DOHH2 (cell line): Measurements from ENCODE around the gene SEC23IP.

Source experiments
- H3F3A ChIP-seq: fragments of 200-600 bp; sonication (generic), shearing (Covaris generic); 2 replicates; pipeline ENCODE4 v1.6.0; 2016; ENCODE audit warnings: antibody characterized with exemption, mild to moderate bottlenecking; ENCODE audit not compliant: control insufficient read depth, insufficient read depth
- H3K27ac ChIP-seq: fragments of 200-600 bp; sonication (generic); 2 replicates; pipeline ENCODE4 v1.5.1; 2014; ENCODE audit warnings: low read depth, mild to moderate bottlenecking, low read length, moderate library complexity
- H3K27me3 ChIP-seq: fragments of 200-600 bp; sonication (generic); 2 replicates; pipeline ENCODE4 v1.6.1; 2014; ENCODE audit warnings: mild to moderate bottlenecking, low read length, mixed read lengths; ENCODE audit not compliant: control insufficient read depth
- H3K36me3 ChIP-seq: fragments of 200-600 bp; sonication (generic); 2 replicates; pipeline ENCODE4 v1.6.1; 2014; ENCODE audit warnings: mild to moderate bottlenecking, low read length, moderate library complexity, mixed read lengths; ENCODE audit not compliant: control insufficient read depth
- H3K4me1 ChIP-seq: fragments of 200-600 bp; sonication (generic); 2 replicates; pipeline ENCODE4 v1.6.1; 2014; ENCODE audit warnings: mild to moderate bottlenecking, low read length, mixed read lengths; ENCODE audit not compliant: control insufficient read depth
- H3K4me2 ChIP-seq: fragments of 200-600 bp; sonication (generic); 2 replicates; pipeline ENCODE4 v1.6.0; 2014; ENCODE audit warnings: mild to moderate bottlenecking, low read length, moderate library complexity
- H3K4me3 ChIP-seq: fragments of 200-600 bp; sonication (generic); 2 replicates; pipeline ENCODE4 v1.5.1; 2014; ENCODE audit warnings: mild to moderate bottlenecking, low read length, mixed read lengths
- H3K79me2 ChIP-seq: fragments of 200-600 bp; sonication (generic); 2 replicates; pipeline ENCODE4 v1.6.1; 2014; ENCODE audit warnings: mild to moderate bottlenecking, low read length, mixed read lengths; ENCODE audit not compliant: control insufficient read depth
- H3K9me2 ChIP-seq: fragments of 200-600 bp; sonication (generic); replicated peaks from 2 replicates; pipeline ENCODE4 v1.6.1; 2014; ENCODE audit warnings: mild to moderate bottlenecking, low read length, mixed read lengths; ENCODE audit not compliant: control insufficient read depth
- H3K9me3 ChIP-seq: fragments of 200-600 bp; sonication (generic); 2 replicates; pipeline ENCODE4 v1.6.1; 2014; ENCODE audit warnings: antibody characterized with exemption, low read length, mixed read lengths; ENCODE audit not compliant: control insufficient read depth, insufficient read depth
- H4K20me1 ChIP-seq: fragments of 200-600 bp; sonication (generic); 2 replicates; pipeline ENCODE4 v1.6.0; 2014; ENCODE audit warnings: low read depth, mild to moderate bottlenecking, antibody characterized with exemption, low read length, moderate library complexity; ENCODE audit not compliant: control insufficient read depth, insufficient read depth
- EZH2phosphoT487 ChIP-seq: fragments of 200-600 bp; sonication (generic); IDR thresholded peaks from 2 replicates; pipeline ENCODE4 v1.6.1; 2017; ENCODE audit warnings: borderline replicate concordance, mild to moderate bottlenecking, antibody characterized with exemption, low read length, moderate library complexity, mixed read lengths
- TF ChIP-seq, protein P1 (sequence below): fragments of 200-600 bp; sonication (generic); IDR thresholded peaks from one replicate; pipeline ENCODE4 v1.5.1; 2014; ENCODE audit warnings: antibody characterized with exemption, mild to moderate bottlenecking, low read depth, low read length; ENCODE audit not compliant: poor library complexity, severe bottlenecking

SEC23IP gene

DNA sequence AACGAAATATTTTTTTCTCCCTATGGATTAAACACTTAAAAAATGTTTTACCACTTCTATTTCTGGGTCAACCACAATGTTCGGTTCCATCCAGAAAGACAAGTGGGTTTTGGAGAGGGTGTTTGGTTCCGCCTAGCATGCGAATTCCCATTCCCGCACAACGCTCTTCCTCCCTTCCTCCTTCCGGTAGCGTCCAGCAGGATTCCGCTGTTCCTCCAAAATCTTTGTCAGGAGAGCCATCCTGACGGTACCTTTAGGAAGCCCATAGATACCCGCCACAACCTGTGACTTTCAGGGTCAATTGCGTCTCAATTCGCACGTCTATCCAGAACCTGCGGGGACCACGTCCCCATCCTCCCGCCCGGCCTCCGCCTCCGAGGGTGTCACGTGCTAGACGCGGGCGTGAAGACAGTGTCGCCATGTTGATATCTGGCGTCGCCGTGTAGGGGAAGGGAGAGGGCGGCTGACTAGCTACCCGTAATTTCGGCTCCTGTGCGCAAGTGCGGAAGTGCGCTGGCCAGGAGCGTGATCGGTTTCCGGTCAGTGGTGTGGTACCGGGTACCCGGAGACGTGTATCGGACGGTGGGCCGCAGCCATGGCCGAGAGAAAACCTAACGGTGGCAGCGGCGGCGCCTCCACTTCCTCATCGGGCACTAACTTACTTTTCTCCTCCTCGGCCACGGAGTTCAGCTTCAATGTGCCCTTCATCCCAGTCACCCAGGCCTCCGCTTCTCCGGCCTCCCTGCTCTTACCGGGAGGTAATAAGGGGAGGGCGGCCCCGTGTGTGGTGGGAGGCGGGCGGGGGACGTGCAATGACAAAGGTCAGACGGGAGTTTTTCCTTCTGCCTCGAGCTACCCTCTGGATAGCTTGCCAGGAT lies at the start of gene SEC23IP:
Gene SEC23IP (plus strand): TSS at position 543 of the 878 bp plus-strand sequence. CDS start 53 bp downstream, at position 596.
- H4K20me1 ChIP-seq, result no peaks in the 10 kb centered on the region
- H3K36me3 ChIP-seq, result peaks cover 27% of the 10 kb centered on the region
- peak within 1 kb of the TSS; percentile 47 for H3K27ac ChIP-seq
- TF ChIP-seq EZH2phosphoT487, result no peak
- TF ChIP-seq, protein P1, sequence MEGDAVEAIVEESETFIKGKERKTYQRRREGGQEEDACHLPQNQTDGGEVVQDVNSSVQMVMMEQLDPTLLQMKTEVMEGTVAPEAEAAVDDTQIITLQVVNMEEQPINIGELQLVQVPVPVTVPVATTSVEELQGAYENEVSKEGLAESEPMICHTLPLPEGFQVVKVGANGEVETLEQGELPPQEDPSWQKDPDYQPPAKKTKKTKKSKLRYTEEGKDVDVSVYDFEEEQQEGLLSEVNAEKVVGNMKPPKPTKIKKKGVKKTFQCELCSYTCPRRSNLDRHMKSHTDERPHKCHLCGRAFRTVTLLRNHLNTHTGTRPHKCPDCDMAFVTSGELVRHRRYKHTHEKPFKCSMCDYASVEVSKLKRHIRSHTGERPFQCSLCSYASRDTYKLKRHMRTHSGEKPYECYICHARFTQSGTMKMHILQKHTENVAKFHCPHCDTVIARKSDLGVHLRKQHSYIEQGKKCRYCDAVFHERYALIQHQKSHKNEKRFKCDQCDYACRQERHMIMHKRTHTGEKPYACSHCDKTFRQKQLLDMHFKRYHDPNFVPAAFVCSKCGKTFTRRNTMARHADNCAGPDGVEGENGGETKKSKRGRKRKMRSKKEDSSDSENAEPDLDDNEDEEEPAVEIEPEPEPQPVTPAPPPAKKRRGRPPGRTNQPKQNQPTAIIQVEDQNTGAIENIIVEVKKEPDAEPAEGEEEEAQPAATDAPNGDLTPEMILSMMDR, result no peak
- H3K4me3 ChIP-seq, result peak within 1 kb of the TSS; percentile 97
- peaks cover 60% of the 10 kb centered on the region for H3K79me2 ChIP-seq
- H3K27me3 ChIP-seq, result no peaks in the 10 kb centered on the region
- peak within 1 kb of the TSS; percentile 85 for H3K4me2 ChIP-seq
- peaks cover 8% of the 10 kb centered on the region; the same call in 1 of the 2 replicates for H3K9me3 ChIP-seq
- H3K4me1 ChIP-seq, result peaks cover 28% of the 10 kb centered on the region
- no peaks in the 10 kb centered on the region for H3K9me2 ChIP-seq
- peaks cover 5% of the 10 kb centered on the region for H3F3A ChIP-seq

DNA sequence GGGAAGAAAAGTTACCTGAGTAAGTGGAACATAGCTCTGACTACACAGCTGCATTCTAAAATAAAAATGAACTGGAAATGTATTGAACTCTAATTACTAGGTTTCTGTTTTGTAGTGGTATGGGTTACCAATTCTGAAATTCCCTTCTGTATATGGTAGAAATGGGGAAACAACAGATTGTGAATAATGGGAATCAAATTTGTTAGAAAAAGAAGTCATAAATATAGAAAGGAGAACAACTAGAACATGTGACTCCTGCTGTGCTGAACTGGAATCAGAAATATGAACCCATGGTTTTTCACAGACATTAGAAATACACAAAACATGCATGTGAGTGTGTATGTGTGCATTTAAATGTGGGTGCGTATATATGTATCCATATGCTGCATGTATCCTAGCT lies 46.9 kb upstream of the SEC23IP start:
- Histone ChIP-seq H3F3A (0 out of 2 replicates have a peak, but pooled peaks cover 3% of the 10 kb centered on the region), H3K27me3 (no peaks in the 10 kb centered on the region), H3K9me3 (no peaks in the 10 kb centered on the region), H3K4me1 (no peaks in the 10 kb centered on the region), H3K4me3 (no peak overlapping the region), H3K9me2 (no peaks in the 10 kb centered on the region), H4K20me1 (no peaks in the 10 kb centered on the region), H3K4me2 (no peak overlapping the region), H3K27ac (no peak overlapping the region), H3K36me3 (peaks cover 93% of the 10 kb centered on the region), H3K79me2 (0 out of 2 replicates have a peak, but pooled peaks cover 3% of the 10 kb centered on the region)
- TF ChIP-seq, protein P1, result no peak
- no peak for TF ChIP-seq EZH2phosphoT487

DNA sequence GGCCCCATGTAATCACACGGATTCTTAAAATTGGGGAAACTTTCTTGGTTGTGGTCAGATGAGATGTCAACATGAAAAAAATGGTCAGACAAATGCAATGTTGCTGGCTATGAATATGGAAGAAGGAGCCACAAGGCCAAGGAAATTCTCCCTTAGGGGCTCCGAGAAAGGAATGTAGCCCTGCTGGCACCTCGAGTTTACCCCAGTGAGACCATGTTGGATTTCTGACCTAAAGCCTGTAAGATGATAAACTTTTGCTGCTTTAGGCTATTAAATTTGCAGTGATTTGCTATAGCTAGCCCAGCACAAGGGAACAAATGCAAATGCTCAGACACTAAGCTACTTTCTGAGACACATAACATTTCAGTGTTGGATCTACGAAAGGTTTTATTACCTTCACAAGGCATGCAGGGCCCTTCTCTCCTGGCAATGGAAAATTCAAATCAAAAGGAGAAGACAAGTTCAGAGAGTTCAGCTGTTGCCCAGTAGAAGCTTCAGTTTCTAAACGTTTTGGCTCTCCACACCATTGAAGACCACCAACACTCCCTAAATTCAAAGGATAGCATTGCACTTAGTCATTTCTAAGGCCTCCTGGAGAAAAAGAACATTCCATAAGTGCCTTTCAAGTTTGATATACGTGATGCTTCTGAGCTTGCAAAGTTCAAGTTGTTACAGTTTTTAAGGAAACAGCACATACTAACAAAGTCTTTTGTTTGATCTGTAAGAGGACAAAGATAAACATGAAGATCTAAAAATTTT lies 43.3 kb upstream of the SEC23IP start:
- no peaks in the 10 kb centered on the region for H3K9me3 ChIP-seq
- H3K4me3 ChIP-seq, result no peak overlapping the region
- H4K20me1 ChIP-seq, result no peaks in the 10 kb centered on the region
- no peaks in the 10 kb centered on the region for H3K4me1 ChIP-seq
- H3K27ac ChIP-seq, result no peak overlapping the region
- no peaks in the 10 kb centered on the region for H3K27me3 ChIP-seq
- H3K4me2 ChIP-seq, result no peak overlapping the region
- H3K79me2 ChIP-seq, result peaks cover 5% of the 10 kb centered on the region; the same call in 1 of the 2 replicates
- TF ChIP-seq EZH2phosphoT487, result no peak
- TF ChIP-seq, protein P1, result no peak
- no peaks in the 10 kb centered on the region for H3K9me2 ChIP-seq
- peaks cover 88% of the 10 kb centered on the region for H3K36me3 ChIP-seq
- H3F3A ChIP-seq, result 0 out of 2 replicates have a peak, but pooled peaks cover 3% of the 10 kb centered on the region
